ENCODE data around the gene TMEM233. TPM values are rescaled to one million over a fixed set of nuclear protein-coding genes. Genes with fewer than 3 reads are reported as not detected.

TMEM233 gene
- total RNA-seq: not detected in 2 replicates

DNA sequence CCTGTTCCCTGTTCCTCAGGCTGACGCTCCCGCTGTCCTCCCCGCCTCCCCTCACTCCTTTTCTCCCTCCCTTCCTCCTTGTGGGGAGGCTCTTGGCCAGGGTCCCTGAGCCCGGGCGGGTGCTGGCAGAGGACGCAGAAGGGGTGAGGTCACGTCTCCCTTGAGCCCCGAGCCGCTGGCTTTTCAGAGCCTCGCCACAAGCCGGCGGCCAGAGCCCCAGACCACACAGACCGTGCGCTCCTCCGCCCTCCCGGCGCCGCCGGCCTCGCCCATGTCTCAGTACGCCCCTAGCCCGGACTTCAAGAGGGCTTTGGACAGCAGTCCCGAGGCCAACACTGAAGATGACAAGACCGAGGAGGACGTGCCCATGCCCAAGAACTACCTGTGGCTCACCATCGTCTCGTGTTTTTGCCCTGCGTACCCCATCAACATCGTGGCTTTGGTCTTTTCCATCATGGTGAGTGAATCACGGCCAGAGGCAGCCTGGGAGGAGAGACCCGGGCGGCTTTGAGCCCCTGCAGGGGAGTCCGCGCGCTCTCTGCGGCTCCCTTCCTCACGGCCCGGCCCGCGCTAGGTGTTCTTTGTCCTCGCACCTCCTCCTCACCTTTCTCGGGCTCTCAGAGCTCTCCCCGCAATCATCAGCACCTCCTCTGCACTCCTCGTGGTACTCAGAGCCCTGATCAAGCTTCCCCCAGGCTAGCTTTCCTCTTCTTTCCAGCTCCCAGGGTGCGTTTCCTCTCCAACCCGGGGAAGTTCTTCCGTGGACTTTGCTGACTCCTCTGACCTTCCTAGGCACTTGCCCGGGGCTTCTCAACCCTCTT, at the start of gene TMEM233:
Gene TMEM233, plus strand, starts transcription at position 197 of the 821 bp plus-strand sequence. Its CDS starts 75 bp downstream, at position 272.

DNA sequence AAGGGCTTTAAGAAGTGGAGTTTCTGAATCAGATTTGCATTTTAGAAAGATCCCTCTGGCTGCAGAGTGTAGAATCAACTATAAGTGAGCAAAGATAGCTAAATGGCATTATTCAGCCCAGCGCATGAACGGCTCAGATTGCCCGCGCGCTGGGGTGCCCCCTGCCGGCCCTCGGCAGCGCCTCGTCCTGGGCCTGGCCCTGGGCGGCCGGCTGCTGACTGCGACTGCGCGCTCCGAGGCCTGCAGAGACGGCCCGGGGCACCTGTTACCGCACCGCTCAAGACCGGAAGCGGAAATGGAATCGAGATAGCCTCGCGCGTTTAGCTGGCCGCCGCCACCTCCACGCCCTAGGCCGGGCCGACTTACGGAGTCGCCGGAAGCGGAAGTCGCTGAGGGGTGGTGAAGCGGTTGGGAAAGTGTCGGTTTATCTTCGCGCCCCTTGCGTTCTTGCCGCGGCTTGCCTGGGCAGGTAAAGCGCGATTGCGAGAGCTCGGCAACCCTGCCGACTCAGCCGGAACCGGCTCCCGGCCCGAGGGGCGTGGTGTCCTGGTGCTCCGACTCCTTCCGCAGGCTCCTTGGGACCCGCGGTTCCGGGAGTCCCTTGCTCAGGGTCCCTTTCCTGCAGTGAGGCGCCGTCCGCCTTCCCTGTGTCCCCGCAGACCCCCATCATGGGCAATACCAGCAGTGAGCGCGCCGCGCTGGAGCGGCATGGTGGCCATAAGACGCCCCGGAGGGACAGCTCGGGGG, 74.2 kb downstream of the TMEM233 start, which contains the start of gene PRKAB1:
Gene PRKAB1, plus strand, starts transcription at position 557 of the 747 bp plus-strand sequence. Its CDS starts 112 bp downstream, at position 669.

Small RNAs within 50 kb of the gene (small RNA-seq; reads per million reads assigned to genes)
- gene RN7SKP197: not detected

Other genes starting within 250 kb of the TMEM233 start
- gene PRKAB1, start 74.4 kb downstream of the TMEM233 start, total RNA-seq: 17.8 and 25.9 TPM in 2 replicates